ENCODE results near the gene LITAFD.

DNA sequence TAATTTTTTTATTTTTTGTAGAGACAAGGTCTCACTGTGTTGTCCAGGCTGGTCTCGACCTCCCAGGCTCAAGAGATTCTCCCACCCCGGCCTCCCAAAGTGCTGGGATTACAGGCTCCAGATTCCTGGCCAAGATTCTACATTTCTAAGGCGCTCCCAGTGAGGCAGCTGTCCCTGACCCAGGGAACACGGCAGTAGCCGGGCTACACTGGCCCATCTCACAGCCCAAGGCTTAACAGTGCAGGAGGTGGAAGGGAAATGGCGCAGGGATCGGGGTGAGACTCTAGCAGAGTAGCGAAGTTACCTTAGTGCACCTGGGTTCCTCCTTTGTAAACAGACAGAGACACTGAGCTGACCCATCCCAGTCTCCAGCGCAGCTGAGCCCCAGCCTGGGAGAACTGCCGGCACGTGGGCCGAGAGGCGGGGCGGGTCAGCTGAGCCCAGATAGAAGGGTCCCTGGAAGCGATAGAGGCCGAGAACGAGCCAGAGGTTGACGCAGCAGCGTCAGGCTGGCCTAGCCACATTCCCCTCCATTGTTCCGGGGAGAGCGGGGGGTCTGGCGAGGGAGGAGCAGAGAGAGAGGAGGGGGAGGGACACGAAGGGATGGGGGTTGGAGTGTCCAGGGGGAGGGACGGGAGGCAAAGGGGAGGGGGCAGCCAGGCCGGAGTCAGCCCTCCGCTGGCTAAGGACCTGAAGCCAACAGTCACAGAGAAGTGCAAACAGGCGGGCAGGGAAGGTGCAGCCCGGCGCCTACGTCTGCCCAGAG, 15.8 kb upstream of the LITAFD start:
- TF ChIP-seq POLR2AphosphoS5 (IDR thresholded peaks at IDR 0.05; ENCODE audit: borderline replicate concordance, low read depth, low read length) (no peak), EZH2 (IDR thresholded peaks at IDR 0.05) (no peak)
